ENCODE measurements around the gene WFIKKN1. TPM values are rescaled to one million over a fixed set of nuclear protein-coding genes. Genes with fewer than 3 reads are reported as not detected.

WFIKKN1 gene
- total and polyA plus RNA-seq, 2 experiments from 2014 or later: 3.5 to 6.8 TPM

- no peak for TF ChIP-seq ZNF462 (CRISPR knock-in tag; IDR thresholded peaks at IDR 0.05)
Observed at GRCh38 chr16:606656-607307, 24.0 kb upstream of the WFIKKN1 start (continued).

GRCh38 chr16:608019-608418, 22.8 kb upstream of the WFIKKN1 start:
- H4K20me1 ChIP-seq (replicated peaks; ENCODE audit: insufficient read depth): peaks cover 4% of the 10 kb centered on the region; the same call in 1 of the 2 replicates
- Mint-ChIP-seq H3K9me3 (peaks cover 21% of the 10 kb centered on the region), H3K36me3 (ENCODE audit: low read depth) (peaks cover 15% of the 10 kb centered on the region; the same call in 2 of the 3 replicates), H3K4me1 (peaks cover 9% of the 10 kb centered on the region), H3K4me3 (no peak overlapping the region), H3K27ac (no peak overlapping the region), H3K27me3 (ENCODE audit: insufficient read depth, low read depth, poor library complexity) (peaks cover 10% of the 10 kb centered on the region)
- peaks cover 20% of the 10 kb centered on the region for H3K79me2 ChIP-seq (replicated peaks; ENCODE audit: insufficient read depth)
- peaks cover 4% of the 10 kb centered on the region for H3F3A ChIP-seq (replicated peaks; ENCODE audit: low read depth)
- no peak for DNase-seq (ENCODE audit: low spot score)
- no peak overlapping the region for H3K4me2 ChIP-seq
- no peaks in the 10 kb centered on the region for H3K27me3 ChIP-seq (ENCODE audit: insufficient read depth)
- no peak overlapping the region for H3K4me3 ChIP-seq
- no peak for TF ChIP-seq JUNB (IDR thresholded peaks at IDR 0.05; ENCODE audit: unreplicated experiment)
- TF ChIP-seq ZNF331 (CRISPR knock-in tag; IDR thresholded peaks at IDR 0.05; ENCODE audit: low read depth): no peak
- TF ChIP-seq CTCF (conservative IDR thresholded peaks at IDR 0.05; ENCODE audit: low read depth in 2 of 2): no peak
- TF ChIP-seq EZH2phosphoT487 (IDR thresholded peaks at IDR 0.05; ENCODE audit: unreplicated experiment): no peak
- no peak for TF ChIP-seq POLR2AphosphoS5 (IDR thresholded peaks at IDR 0.05; ENCODE audit: low read depth)
- no peak for TF ChIP-seq REST (IDR thresholded peaks at IDR 0.05; ENCODE audit: unreplicated experiment)
- TF ChIP-seq ZNF114 (CRISPR knock-in tag; IDR thresholded peaks at IDR 0.05): no peak
- no peak for TF ChIP-seq ETS1 (IDR thresholded peaks at IDR 0.05)
- TF ChIP-seq CREB1 (CRISPR knock-in tag; IDR thresholded peaks at IDR 0.05; ENCODE audit: low read depth): no peak
- no peak for TF ChIP-seq EZH2 (IDR thresholded peaks at IDR 0.05; ENCODE audit: low read depth, unreplicated experiment)
- TF ChIP-seq NANOG (IDR thresholded peaks at IDR 0.05; ENCODE audit: borderline replicate concordance): no peak
- TF ChIP-seq STAT1 (IDR thresholded peaks at IDR 0.05; ENCODE audit: unreplicated experiment): no peak
- no peaks in the 10 kb centered on the region for H3K9me2 ChIP-seq (ENCODE audit: insufficient read depth)
- no peak overlapping the region for H2AFZ ChIP-seq
- no peaks in the 10 kb centered on the region for H3K4me1 ChIP-seq (ENCODE audit: insufficient read depth)
- no peaks in the 10 kb centered on the region for H3K36me3 ChIP-seq (ENCODE audit: insufficient read depth)
- no peak overlapping the region for H3K27ac ChIP-seq (ENCODE audit: low read depth)
- peak; percentile 42 for ATAC-seq

Measured in GM23338 (cell line).